ENCODE results near the gene PTTG1.
A peak's percentile ranks its signal among the peaks of the same experiment; 100 is the strongest.

PTTG1 gene

GRCh38 chr5:160439205-160439600 lies 17.5 kb downstream of the PTTG1 start:
- peak; percentile 91 for TF ChIP-seq CTCF (IDR thresholded peaks at IDR 0.05; ENCODE audit: low read depth, low read length)
- in situ Hi-C loops (cut with HindIII; ENCODE audit: low sequenced_read_pairs), result no loop called here
- peak overlapping the region; percentile 43 for H3K4me3 ChIP-seq (ENCODE audit: low read depth, low read length)
- DNase-seq (ENCODE audit: low read depth, low spot score), result peak; percentile 76

DNA sequence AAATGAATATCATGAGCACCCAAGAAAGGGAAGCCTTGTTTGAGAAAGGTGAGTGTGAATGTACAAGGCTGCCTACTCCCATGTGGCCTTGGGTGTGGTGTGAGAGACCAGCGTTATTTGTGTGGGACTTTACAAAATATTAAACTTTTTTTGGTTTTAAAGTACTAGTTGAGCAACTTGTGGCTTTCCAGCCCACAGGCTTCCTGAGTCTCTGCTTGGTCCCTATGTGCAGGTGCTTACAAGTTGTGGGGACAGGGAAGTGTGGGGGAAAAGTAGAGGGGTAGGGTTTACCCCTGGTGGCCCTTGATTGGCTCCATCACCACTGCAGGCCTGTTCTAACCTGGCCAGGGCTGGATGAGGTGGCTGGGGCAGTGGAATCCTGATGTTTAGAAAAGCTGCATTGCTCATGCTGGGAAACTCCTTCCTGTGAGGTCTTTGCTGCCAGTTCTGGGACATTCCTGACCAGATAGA lies 19.7 kb downstream of the PTTG1 start:
- in situ Hi-C loops (cut with HindIII; ENCODE audit: low sequenced_read_pairs), result no loop called here
- H3K4me3 ChIP-seq (ENCODE audit: low read depth, low read length), result no peak overlapping the region
- no peak for DNase-seq (ENCODE audit: low read depth, low spot score)
- no peak for TF ChIP-seq CTCF (IDR thresholded peaks at IDR 0.05; ENCODE audit: low read depth, low read length)

DNA sequence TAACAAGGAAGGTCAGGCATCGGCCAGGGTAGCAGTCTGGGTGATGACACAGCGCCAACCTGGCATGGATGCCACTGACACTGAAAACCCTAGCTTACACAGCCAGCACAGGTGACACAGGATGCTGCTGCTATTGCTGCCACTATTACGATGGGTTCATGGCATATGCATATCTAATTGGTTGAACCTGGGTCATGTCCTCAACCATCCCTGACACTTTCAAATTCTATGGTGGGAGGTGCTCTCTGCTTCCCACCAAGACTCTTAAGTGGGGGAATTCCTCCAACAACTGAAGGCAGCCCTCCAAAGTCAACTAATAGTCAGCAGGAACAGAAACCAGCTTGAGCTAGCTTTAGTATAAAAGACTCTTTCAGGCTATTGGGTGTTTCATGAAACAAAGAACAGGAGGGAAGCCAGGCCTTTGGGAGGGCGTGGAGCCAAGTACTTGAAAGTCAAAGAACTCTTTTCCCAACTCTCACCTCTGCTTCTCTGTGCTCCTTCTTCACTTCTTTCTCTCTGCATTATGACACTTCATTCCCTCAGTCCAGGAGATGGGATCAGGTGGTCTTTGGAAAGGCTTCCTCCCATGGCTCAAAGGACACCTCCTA lies 21.3 kb downstream of the PTTG1 start:
- DNase-seq (ENCODE audit: low read depth, low spot score), result peak; percentile 22
- TF ChIP-seq CTCF (IDR thresholded peaks at IDR 0.05; ENCODE audit: low read depth, low read length), result no peak
- H3K4me3 ChIP-seq (ENCODE audit: low read depth, low read length), result no peak overlapping the region
- in situ Hi-C loops (cut with HindIII; ENCODE audit: low sequenced_read_pairs), result no loop called here

DNA sequence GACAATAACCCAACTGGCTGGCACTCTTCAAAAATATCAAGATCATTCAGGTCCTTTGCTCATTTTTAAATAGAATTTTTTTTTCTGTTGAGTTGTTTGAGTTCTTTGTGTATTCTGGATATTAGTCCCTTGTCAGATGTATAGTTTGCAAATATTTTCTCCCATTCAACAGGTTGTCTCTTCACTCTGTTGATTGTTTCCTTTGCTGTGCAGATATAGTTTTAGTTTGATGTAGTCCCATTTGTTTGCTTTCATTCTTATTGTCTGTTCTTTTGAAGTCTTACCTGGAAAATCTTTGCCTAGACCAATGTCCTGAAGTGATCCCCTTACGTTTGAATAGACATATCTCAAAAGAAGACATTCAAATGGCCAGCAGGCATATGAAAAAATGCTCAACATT lies 22.8 kb downstream of the PTTG1 start:
- no peak for DNase-seq (ENCODE audit: low read depth, low spot score)
- in situ Hi-C loops (cut with HindIII; ENCODE audit: low sequenced_read_pairs), result no loop called here
- TF ChIP-seq CTCF (IDR thresholded peaks at IDR 0.05; ENCODE audit: low read depth, low read length), result no peak
- no peak overlapping the region for H3K4me3 ChIP-seq (ENCODE audit: low read depth, low read length)

- in situ Hi-C loops (cut with HindIII; ENCODE audit: low sequenced_read_pairs), result no loop called here
Observed at GRCh38 chr5:160445132-160445531, 23.5 kb downstream of the PTTG1 start.

GRCh38 chr5:160445751-160446150 lies 24.1 kb downstream of the PTTG1 start:
- H3K4me3 ChIP-seq (ENCODE audit: low read depth, low read length), result no peak overlapping the region
- TF ChIP-seq CTCF (IDR thresholded peaks at IDR 0.05; ENCODE audit: low read depth, low read length), result no peak
- in situ Hi-C loops (cut with HindIII; ENCODE audit: low sequenced_read_pairs), result no loop called here
- DNase-seq (ENCODE audit: low read depth, low spot score), result no peak

More at GRCh38 chr5:160445132-160445531, 23.5 kb downstream of the PTTG1 start:
- no peak overlapping the region for H3K4me3 ChIP-seq (ENCODE audit: low read depth, low read length)
- no peak for DNase-seq (ENCODE audit: low read depth, low spot score)
- TF ChIP-seq CTCF (IDR thresholded peaks at IDR 0.05; ENCODE audit: low read depth, low read length), result no peak

All from astrocyte of the spinal cord (primary cell).